ENCODE measurements around the gene GALNT10.

GALNT10 gene

DNA sequence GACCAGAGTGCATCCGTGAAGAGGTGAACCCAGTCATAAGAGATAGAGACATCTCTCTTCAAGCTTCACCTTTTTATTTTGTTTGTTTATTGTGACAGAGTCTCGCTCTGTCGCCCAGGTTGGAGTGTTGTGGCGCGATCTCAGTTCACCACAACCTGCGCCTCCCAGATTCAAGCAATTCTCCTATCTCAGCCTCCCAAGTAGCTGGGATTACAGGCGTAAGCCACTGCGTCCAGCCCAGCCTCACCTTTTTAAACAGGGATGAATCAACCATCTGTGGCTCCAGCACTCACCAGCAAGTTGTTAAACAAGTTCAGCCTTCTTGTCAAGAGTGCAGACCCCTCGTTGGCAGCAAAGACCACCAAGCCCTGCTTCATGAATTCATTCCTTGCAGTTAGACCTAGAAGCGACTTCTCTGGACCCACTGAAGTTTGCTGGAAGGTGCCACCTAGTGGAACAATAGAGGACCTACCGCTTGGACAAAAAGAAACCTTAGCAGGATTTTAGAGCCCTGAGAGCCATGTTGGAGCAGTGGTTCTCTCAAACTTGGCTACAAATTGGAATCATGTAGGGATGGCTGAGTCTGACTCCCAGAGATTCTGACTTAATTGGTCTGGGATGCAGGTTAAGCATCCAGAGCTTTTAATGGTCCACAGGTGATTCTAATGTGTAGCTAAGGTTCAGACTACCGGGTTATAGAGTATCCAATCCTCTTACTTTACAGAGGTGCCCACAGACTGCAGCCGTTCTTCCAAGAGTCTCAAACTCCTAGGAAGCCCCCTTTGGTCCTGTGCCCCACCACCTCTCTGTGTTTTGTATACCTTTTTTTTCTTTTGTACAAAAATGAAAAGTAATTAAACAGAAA lies 10.5 kb upstream of the GALNT10 start:
- no peak for DNase-seq

DNA sequence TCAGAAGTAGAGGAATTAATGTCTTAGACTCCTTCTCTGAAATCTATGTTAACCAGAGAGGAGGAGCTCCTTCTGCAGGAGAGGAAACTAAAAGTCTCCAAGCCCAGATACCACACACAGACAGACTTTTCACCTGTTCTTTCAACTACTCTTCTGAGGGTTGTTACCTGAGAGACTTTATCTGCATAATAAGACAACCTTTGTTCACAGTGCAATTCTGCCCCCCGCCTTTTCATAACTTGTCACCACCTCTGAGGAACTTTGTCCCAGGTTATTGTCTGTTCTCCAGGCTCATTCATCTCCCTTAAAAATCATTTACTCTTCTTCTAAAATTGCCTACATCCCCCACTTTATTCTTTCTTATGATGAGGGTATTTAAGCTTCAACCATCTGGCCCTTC lies 9.4 kb upstream of the GALNT10 start:
- no peak for DNase-seq

DNA sequence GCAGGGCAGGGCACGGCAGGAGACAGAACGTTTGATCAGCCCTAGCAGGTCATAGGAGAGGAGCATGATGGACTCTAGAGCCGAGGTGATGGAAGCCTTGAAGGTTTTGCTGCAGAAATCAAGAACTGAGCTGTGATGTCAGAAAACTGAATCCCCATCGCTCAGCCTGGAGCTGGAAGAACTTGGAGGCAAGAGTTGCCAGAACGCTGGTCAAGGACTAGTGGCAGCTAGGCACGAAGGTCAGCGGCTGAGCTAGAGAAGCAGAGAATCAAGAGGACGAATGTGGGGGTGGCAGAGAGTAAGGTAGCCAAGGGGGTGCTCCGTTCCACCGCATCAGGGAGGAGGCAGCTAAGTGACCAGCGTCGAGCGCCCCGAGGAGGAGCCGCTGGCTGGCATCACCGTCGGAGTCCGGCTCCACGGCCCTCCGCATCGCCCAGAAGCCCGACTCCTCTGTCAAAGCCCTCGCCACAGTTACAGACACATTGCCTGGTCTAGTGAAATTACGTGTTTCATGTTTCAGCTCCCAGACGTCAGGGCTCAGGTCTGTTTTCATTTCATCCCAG lies 1.2 kb upstream of the GALNT10 start:
- no peak for DNase-seq

DNA sequence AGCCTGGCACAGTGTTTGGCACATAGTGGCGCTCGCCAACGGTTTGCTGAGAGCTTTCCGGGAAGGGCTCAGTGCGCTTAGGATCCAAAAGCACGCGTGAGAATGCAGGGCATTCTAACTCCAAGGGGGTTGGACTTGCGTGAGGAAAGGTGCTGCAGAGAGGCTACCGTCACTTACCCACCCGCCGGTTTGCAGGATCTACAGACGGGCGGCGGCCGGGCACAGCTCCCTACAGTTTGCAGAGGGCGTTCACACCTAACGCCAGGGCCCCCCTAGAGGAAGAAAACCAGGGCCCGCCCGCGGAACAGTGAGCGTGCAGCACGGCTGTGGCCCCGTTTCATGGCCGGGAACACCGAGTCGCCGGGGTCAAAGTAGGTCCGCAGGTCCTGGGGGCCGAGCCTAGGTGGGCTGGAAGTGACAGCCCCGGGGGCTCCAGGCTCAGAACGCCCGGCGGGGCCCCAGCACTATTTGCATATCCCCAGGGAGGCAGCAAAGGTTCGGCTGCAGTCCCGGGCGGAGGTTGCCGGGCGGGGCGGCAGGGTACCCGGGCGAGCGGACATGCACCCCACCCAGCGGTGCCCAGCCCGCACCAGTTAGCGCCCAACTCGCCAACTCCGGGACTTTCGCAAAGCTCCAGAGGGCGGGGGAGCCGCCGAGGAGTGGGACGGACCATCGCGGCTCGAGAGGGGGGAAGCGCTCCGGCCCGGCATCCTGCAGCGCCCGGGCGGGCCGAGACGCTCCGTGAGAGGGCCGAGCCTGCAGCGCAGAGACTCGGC lies 526 bp upstream of the GALNT10 start:
- DNase-seq = peak; percentile 65

DNA sequence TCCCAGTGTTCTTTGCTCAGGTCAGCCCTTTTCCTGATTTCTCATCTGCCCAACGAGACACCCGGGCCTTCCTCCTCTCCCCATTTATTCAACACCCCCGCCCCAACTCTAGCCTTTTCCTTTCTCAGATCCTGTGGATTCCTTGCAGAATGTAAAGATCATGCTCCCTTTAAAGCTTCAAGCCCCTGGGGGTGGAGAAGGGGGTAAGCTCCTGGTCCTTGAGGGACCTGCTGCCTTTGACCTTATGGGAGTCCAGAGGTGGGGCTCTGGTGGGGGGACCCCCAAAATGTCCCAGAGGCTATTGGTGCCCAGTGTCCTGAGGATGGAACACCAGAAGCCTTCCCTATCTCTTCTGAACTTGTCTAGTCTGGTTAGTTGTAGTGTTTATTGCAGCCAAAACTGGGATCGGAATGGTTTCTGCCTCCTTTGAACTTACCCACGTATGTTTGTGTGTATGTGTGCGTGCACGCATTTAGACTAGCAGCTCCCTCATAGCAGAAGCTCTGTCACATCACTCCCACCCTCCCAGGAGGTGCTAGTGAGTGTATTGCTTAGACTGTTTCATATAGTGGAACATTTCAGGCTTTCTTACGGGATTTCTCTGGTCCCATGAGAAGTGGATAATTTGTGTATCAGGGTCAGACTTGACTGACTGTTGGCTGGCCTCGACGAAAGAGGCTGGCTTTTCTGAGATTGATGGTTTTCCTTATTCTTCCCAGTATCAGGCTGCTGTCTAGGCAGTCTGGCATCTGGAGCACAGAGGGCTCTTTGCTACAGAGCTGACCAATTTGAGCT lies 1.1 kb downstream of the GALNT10 start:
- no peak for DNase-seq

DNA sequence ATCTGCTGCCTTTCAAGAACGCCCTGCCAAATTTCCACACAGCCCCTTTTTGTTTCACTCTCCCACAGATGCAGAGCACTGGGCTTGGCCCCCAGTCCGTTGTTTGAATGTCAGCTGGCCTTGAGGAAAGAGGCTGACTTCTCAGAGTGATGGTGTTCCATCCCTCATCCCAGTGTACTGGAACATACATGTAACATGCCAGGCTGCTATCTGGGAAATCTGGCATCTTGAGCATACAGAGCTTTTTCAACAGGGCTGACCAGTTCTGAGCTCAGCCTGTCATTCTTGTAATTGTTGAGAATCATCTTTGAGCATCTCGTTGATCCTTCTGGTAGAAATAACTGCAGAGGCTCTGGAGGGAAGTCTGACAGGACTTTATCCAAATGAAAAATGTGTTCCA lies 2.8 kb downstream of the GALNT10 start:
- DNase-seq = no peak

DNA sequence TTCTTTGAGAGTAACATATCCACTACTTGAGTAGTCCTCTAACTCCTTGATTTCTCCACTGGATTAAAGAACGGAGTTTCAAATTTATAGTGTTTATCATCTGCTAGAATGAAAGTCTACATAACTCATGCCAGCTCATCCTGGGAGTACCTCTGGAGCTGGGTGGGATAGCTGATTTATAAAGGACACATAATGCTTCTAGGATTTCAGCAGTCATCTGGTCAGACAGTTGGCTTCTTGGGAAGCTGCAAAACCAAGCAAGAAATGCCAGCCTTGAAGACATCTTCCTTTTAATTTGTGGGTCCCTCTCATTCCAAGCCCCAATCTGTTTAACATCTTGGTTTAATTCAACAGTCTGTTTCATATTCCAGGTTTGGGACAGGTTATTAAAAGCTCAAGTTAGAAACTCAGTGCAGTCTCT lies 3.2 kb downstream of the GALNT10 start:
- DNase-seq = no peak

DNA sequence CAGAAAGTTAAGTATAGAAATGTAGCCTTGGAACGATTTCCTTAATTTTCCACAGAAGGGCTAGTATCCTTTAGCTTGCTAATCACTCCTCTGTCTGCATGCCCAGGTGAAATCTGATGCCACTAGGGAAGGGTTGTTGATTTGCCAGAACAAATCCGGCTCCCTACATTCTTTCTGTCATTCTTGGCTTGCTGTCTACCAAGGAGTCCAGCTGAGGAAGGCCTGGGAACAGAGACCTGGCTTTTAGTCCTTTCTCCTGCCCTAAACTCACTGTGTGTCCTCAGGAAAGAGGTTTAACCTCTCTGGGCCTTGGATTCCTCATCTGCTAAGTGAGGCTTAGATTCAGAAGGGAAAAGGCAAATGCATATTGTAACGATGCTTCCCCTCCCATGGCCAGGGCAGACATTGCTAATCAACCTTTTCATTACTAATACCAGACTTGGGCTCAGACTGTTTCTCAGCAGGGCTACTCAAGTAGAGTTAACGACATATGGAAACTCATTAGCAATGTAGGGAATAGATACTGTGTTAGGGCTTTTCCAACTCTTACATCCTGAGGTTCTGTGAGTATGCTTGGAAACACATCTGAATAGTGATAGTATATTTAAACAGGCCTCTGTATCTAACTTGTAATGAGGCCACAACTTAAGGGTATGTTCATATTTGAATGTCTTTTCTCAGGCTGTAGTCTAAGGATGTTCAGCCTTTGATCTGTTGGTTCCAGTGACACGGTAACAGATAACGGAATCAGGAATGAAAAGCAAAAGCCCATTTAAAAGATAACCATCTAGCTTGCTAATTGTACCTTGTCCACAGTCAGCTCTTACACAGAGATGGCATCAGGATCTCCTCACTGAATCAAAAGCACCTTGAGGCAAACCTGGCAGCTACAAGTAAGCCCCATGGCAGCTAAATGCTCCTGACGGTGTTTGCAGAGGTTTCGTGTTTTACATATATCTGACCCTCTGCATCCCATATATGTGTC lies 4.1 kb downstream of the GALNT10 start:
- DNase-seq = no peak

DNA sequence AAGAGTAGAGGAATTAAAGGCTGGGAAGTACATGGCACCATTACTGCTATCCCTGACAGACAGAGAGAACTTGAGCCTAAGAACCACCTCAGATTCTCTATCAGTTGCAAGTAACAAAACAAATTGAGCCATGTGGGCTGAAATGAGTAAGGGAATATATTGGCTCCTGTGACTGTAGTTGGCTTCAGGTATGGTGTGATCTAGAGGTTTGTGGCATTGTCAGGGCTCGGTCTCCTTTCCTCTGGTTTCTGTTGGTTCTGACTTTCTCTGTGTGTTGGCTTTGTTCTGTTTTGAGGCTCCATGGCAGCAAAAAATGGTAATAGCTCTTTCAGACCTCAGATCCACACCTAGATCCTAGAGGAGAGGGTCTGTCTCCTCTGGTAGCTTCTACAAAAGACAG lies 5.7 kb downstream of the GALNT10 start:
- no peak for DNase-seq

DNA sequence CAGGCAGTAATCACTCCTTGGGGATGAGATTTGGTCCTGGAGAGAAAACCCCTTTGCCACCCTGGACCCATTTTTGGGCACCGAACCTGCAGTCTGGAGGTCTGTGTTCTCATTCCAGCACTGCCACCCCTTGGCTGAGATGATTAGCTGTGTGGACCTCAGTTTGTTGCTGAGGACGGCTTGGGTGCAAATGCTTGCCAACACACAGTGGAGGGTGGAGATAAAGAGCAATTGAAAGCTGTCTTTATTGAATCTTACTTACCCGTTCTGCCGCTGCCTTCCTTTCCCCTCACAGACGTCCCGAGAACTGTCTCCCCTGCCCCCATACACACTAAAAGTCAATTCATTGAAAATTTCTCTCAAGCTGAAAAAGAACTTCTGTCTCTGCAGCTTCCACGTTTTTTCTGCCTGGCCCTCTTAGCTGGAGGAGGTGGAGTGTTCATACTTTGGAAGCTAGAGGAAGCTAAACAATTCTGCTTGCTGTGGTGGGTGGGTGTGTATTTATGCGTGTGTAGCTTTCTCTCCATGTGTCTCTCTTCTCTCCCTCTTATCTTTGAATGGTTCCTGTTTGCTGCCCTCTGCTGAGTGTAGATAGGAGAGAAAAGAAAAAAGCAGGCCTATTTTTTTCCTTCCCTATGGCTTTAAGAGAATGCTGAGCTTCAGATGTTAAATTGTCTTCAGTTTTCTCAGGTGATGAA lies 6.6 kb downstream of the GALNT10 start:
- no peak for DNase-seq

DNA sequence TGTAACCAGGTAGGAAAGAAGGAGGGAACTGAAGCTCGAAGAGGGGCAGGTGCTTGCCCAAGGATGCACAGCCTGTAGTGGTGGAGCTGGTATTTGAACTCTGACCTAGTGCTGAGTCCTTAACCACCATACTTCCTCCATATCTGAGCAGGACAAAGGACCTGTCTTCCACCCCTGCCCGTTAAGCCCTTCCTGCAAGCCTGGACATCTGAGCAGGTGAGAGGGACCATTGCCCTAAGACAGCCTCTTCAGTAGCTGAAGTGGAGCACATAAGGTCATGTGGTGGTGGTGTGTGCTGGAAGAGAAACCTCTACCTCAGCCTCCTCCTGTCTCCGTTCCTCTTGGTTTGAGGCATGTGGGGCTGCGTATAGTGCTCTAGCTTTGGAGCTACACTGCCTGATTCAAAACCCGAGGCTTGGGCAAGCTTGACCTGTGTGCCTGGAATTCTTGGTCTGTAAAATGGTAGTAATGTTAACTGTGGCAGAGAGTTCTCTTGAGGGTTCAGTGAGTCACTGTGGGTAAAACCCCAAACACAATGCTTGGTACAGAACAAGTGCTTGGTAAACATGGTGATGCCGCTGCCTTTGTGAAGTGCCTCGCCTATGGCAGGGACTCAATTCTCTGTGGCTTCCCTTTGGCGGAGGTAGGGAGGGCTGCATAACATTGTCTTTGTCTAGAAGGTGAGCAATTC lies 7.4 kb downstream of the GALNT10 start:
- DNase-seq = peak; percentile 50 to 51

DNA sequence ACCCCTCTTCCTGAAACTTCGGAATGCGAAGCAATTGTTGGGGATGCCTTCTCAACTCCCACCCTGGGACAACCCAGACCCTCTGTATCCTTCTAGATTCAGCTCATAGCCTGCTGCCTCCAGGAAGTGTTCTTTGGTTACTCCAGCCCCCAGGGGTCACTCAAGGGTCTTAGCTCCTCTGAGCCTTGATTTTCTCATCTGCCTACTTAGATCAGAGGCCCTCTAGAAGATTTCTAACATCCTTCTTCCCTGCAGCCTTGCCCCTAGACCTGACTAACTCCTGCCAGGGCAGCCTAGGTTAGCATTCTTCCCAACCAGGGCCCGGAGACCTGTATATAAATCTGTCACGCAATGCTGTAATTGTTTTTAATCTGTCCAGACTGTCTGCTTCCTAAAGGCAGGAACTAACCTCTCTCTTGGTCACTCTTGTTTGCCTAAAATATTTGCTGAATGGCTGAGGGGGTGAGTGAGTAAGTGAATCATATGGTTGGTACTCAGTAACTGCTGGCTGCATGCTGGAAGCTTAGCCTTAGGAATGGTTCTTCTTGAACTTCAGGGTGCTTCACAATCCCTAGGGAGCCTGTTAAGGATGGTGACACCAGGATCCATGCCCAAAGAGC lies 8.2 kb downstream of the GALNT10 start:
- DNase-seq = no peak

DNA sequence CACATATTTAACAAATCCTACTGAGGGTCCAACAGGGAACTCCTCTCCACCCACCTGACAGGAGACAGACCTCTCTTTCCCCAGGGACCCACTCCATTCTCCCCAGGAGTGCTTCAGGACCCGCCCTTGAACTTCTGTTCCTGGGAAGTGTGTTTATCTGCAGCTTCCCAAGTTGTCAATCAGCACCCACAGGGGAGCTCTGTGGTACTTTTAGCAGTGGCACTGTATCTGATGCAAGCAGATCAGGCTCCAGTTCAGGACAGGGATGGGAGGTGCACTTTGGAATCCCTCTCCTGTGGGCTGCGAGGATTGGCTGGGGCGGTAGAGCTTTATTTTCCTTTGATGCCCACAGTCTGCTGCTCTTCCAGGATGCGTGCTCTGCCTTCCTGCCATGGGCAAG lies 8.7 kb downstream of the GALNT10 start:
- no peak for DNase-seq

DNA sequence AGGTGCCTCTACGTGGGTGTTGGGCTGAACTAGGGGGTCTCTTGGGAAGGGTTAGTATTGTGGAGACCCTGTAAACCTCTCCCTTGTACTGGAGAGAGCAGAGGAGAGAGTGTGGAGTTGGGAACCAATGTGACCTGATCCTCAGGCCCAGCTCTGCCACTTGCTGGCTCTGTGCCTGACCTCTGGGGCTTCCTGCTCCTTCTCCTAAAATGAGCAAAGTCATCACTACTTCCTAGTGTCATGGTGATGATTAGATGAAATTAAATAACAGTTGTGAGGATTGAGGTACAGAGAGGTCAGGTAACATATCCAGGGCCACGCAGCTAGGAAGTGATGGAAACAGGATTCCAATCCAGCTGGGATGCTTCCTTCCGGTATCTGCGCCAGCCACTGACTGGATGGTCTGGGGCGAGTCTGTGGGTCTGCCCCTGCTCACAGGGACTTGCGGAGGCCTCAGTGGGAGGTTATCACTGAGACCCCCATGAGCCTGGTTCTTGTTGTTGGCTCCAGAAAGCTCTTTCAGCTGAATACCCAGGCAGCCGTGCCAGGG lies 9.2 kb downstream of the GALNT10 start:
- no peak for DNase-seq

DNA sequence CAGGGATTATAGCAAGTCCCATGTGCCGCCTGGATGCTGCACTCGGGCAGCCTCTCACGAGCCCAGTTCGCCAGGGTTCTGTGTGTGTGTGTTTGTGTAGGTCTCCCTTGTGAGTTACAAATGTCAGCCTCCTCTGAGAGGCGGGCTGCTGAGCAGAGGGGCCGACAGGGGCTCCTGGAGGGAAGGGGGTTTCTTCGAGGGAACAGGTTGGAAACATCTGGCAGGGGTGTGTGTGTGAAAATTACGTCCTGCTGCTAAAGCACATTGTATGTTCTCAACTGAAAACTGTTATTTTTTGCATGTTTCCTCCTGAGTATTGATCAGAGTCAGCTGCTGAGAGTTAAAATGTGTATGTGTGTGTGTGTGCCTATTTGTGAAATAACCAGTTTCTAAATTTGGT lies 9.7 kb downstream of the GALNT10 start:
- no peak for DNase-seq

DNA sequence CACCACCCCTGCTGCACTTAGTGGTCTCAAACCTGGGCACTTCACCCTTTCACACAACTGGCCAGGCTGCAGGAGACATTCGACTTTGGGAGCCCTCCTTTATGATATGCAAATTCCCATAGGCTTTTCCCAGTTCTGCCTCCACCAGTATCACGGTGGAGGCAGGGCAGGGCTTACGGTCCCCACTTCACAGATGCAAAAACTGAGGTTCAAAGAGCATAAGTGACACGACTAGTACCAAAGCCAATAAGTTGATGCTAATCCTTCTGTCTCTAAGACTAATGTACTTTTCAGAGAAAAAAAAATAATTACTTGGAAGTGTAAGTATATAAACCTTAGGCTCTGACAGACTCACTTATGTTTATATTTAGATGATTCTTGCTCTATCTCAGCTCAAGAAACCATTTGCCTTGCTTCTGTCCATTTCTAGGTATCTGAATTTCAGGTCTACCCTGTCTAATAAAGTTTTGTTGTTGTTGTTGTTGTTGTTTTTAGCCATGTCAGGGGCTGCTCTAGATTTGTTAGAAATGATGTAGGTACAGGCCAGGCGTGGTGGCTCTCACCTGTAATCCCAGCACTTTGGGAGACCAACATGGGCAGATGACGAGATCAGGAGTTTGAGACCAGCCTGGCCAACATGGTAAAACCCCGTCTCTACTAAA lies 10.7 kb downstream of the GALNT10 start:
- DNase-seq = no peak

DNA sequence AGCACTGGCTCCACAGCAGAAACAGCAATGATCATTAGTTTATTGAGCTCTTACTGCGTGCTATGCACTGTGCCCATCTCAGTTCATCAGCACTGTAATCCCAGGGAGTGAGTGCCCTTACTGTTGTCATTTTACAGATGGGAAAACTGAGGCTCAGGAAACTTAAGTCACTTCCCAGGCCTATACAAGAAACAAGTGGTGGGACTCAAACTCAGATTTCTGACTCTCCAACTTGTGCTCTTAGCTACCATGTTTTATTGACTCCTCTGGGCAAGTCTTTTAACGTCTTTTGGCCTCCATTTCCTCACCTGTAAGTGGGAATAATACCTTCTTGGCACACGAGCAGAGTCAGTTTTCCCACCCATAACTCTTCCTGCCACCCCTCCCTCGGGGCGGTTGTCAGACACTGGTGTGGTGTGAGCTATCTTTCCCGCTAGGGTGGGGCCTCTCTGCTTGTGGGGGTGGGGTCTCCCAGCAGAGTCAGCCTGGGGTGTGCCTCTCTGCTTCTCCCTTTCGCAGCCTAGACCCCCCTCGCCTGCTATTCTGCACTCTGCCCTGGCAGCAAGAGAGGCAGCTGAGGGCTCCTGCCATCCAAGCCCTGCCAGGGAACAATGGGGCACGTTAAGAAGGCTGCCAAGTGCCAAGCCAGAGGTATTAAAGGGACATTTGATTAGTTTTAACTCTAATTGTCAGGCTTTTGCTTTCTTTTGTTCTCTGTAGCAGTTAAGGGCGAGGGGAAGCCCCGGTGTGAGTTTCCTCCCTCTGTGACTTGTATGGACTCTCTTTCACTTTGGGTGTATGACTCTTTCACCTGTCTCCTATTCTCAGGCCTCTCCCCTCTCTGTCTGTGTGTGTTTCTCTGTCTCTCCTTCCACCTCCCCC lies 12.1 kb downstream of the GALNT10 start:
- DNase-seq = peak; percentile 29 to 40

Data from stimulated activated CD4-positive, alpha-beta T cell treated with anti-CD3 and anti-CD28 coated beads, Interleukin-2, amount 100 ng/mL, for 48 hours (primary cell).